ENCODE results near the gene SNRPF. TPM values are rescaled to one million over a fixed set of nuclear protein-coding genes. Genes with fewer than 3 reads are reported as not detected.

Gene SNRPF
- total RNA-seq, 2 donors from 2014 or later = 12.9 to 15.8 TPM

GRCh38 chr12:95909871-95910270, 51.1 kb downstream of the SNRPF start:
- ATAC-seq = no peak
- intact Hi-C loops (cut with DNase I) = no loop called here
- no peak for DNase-seq

Other genes starting within 250 kb of the SNRPF start
- gene NTN4, start 68.2 kb upstream of the SNRPF start, total RNA-seq = 10 to 100 TPM; 63.3 to 81.4 TPM
- under 1 TPM in 1 of 2 donors, not detected in 1; 0.24 TPM for gene CCDC38, start 83.7 kb downstream of the SNRPF start, total RNA-seq
- gene AMDHD1, start 84.4 kb downstream of the SNRPF start, total RNA-seq = under 1 TPM; 0.34 to 0.82 TPM
- under 1 TPM; 0.26 to 0.27 TPM for gene HAL, start 137.4 kb downstream of the SNRPF start, total RNA-seq
- 10 to 100 TPM; 35.3 to 40.3 TPM for gene LTA4H, start 176.6 kb downstream of the SNRPF start, total RNA-seq